ENCODE results near the gene PDZD2.

DNA sequence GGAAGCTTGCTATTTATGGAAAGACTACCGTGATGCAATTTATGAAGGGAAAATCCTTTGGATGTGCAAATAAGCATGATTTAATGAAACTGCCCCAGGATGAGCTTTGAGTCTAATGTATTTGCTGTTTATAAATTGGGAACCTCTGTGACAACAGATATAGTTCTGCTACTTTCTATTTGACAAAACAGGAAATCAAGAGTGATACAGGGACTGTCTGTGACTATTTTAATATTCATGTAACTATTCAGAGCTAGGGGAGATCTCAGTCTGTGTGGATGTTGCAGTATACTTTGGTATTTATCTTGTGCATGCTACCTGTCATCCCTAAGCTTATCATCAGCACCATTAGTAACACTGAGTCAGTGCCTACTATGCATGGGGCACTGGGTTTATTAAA, 132.1 kb downstream of the PDZD2 start:
- TF ChIP-seq, protein P1, sequence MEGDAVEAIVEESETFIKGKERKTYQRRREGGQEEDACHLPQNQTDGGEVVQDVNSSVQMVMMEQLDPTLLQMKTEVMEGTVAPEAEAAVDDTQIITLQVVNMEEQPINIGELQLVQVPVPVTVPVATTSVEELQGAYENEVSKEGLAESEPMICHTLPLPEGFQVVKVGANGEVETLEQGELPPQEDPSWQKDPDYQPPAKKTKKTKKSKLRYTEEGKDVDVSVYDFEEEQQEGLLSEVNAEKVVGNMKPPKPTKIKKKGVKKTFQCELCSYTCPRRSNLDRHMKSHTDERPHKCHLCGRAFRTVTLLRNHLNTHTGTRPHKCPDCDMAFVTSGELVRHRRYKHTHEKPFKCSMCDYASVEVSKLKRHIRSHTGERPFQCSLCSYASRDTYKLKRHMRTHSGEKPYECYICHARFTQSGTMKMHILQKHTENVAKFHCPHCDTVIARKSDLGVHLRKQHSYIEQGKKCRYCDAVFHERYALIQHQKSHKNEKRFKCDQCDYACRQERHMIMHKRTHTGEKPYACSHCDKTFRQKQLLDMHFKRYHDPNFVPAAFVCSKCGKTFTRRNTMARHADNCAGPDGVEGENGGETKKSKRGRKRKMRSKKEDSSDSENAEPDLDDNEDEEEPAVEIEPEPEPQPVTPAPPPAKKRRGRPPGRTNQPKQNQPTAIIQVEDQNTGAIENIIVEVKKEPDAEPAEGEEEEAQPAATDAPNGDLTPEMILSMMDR (IDR thresholded peaks at IDR 0.05; ENCODE audit: borderline replicate concordance, extremely low read depth, low read length, poor library complexity, severe bottlenecking), result no peak
- no peak for TF ChIP-seq EZH2 (IDR thresholded peaks at IDR 0.05; ENCODE audit: borderline replicate concordance, low read depth, low read length, severe bottlenecking)
